HEK293T (cell line): ENCODE results near the gene LTO1.

Source experiments
- CTCF ChIA-PET: fragments of 350-600 bp; formaldehyde crosslinking; extraction: SDS; loops from one replicate; lab custom pipeline; 2021; ENCODE audit warnings: antibody characterized with exemption, inconsistent platforms; lab: Yijun Ruan, JAX
- POLR2A ChIA-PET: fragments of 350-600 bp; formaldehyde crosslinking; extraction: SDS; loops from one replicate; lab custom pipeline; 2020; ENCODE audit warnings: antibody characterized with exemption, inconsistent platforms; lab: Yijun Ruan, JAX
- DNase-seq: peaks from one replicate; pipeline ENCODE4 v3.0.0; 2012; ENCODE audit warnings: mixed read lengths; ENCODE audit errors: extremely low spot score
- ARNT ChIP-seq: fragments of 450-650 bp; IDR thresholded peaks from 2 replicates; pipeline ENCODE4 v1.6.1; 2017; ENCODE audit warnings: mild to moderate bottlenecking
- BHLHE40 ChIP-seq: fragments of 450-650 bp; IDR thresholded peaks from 2 replicates; pipeline ENCODE4 v1.6.1; 2016; ENCODE audit warnings: mild to moderate bottlenecking, moderate library complexity, borderline replicate concordance
- CTBP1 ChIP-seq: fragments of 450-650 bp; IDR thresholded peaks from 2 replicates; pipeline ENCODE4 v1.6.1; 2016; ENCODE audit warnings: borderline replicate concordance
- ELF4 ChIP-seq: fragments of 450-650 bp; IDR thresholded peaks from 2 replicates; pipeline ENCODE4 v1.6.1; 2017; ENCODE audit warnings: antibody characterized with exemption
- FOXA1 ChIP-seq: fragments of 450-650 bp; IDR thresholded peaks from 2 replicates; pipeline ENCODE4 v1.6.1; 2016; ENCODE audit warnings: mild to moderate bottlenecking
- FOXK2 ChIP-seq: fragments of 450-650 bp; IDR thresholded peaks from 2 replicates; pipeline ENCODE4 v1.6.1; 2016; ENCODE audit warnings: mild to moderate bottlenecking
- FOXM1 ChIP-seq: fragments of 450-650 bp; IDR thresholded peaks from 2 replicates; pipeline ENCODE4 v1.6.1; 2017; ENCODE audit warnings: mild to moderate bottlenecking, borderline replicate concordance
- HDGF ChIP-seq: fragments of 450-650 bp; IDR thresholded peaks from 2 replicates; pipeline ENCODE4 v1.6.1; 2017; ENCODE audit warnings: antibody characterized with exemption, borderline replicate concordance
- L3MBTL2 ChIP-seq: fragments of 450-650 bp; conservative IDR thresholded peaks from 2 replicates; pipeline ENCODE4 v1.6.1; 2016; ENCODE audit warnings: mild to moderate bottlenecking
- LEF1 ChIP-seq: fragments of 450-650 bp; IDR thresholded peaks from 2 replicates; pipeline ENCODE4 v1.6.1; 2017; ENCODE audit warnings: mild to moderate bottlenecking, borderline replicate concordance
- NFRKB ChIP-seq: fragments of 450-650 bp; IDR thresholded peaks from 2 replicates; pipeline ENCODE4 v1.6.1; 2016; ENCODE audit warnings: mild to moderate bottlenecking, moderate library complexity
- PKNOX1 ChIP-seq: fragments of 450-650 bp; IDR thresholded peaks from 2 replicates; pipeline ENCODE4 v1.6.1; 2016
- SP1 ChIP-seq: fragments of 450-650 bp; IDR thresholded peaks from 2 replicates; pipeline ENCODE4 v1.6.1; 2017
- SUZ12 ChIP-seq: fragments of 450-650 bp; IDR thresholded peaks from 2 replicates; pipeline ENCODE4 v1.6.1; 2016; ENCODE audit warnings: mild to moderate bottlenecking
- TARDBP ChIP-seq: fragments of 450-650 bp; IDR thresholded peaks from 2 replicates; pipeline ENCODE4 v1.6.1; 2016
- ZNF384 ChIP-seq: fragments of 450-650 bp; IDR thresholded peaks from 2 replicates; pipeline ENCODE4 v1.6.1; 2016

Gene LTO1

GRCh38 chr11:69703453-69703767, 28.3 kb upstream of the LTO1 start:
- POLR2A ChIA-PET: no interaction called here
- no peak for DNase-seq
- CTCF ChIA-PET: interaction anchor here (0.6 kb wide), 1 partner anchor 493 kb away, joined by 3 read pairs; no protein-coding TSS in a partner anchor
- no peak for TF ChIP-seq NFRKB
- TF ChIP-seq L3MBTL2: no peak
- TF ChIP-seq CTBP1: no peak
- TF ChIP-seq SUZ12: no peak
- no peak for TF ChIP-seq ARNT
- no peak for TF ChIP-seq TARDBP
- TF ChIP-seq LEF1: no peak
- no peak for TF ChIP-seq BHLHE40
- TF ChIP-seq HDGF: no peak
- TF ChIP-seq FOXK2: no peak
- TF ChIP-seq ZNF384: no peak
- no peak for TF ChIP-seq PKNOX1
- no peak for TF ChIP-seq ELF4
- TF ChIP-seq SP1: no peak

- POLR2A ChIA-PET: no interaction called here
- no peak for DNase-seq
- TF ChIP-seq BHLHE40: no peak
- TF ChIP-seq HDGF: no peak
- no peak for TF ChIP-seq L3MBTL2
- TF ChIP-seq SP1: no peak
- TF ChIP-seq NFRKB: no peak
- TF ChIP-seq ARNT: no peak
- TF ChIP-seq ELF4: no peak
- no peak for TF ChIP-seq PKNOX1
- TF ChIP-seq SUZ12: no peak
- no peak for TF ChIP-seq ZNF384
- TF ChIP-seq LEF1: no peak
- CTCF ChIA-PET: interaction anchor here (0.6 kb wide), 1 partner anchor 494 kb away, joined by 3 read pairs; no protein-coding TSS in a partner anchor
These were observed 27.8 kb upstream of the LTO1 start for GRCh38 chr11:69702769-69703452.

GRCh38 chr11:69702239-69702691, 27.1 kb upstream of the LTO1 start:
- TF ChIP-seq NFRKB (no peak), HDGF (no peak), FOXA1 (no peak), L3MBTL2 (no peak), FOXK2 (no peak), ARNT (no peak), ZNF384 (no peak), SUZ12 (no peak), CTBP1 (no peak), ELF4 (no peak), SP1 (no peak), BHLHE40 (no peak), LEF1 (no peak), PKNOX1 (no peak), FOXM1 (no peak)
- ChIA-PET CTCF (no interaction called here), POLR2A (no interaction called here)
- no peak for DNase-seq

- CTCF ChIA-PET: interaction anchor here (1.0 kb wide), 1 partner anchor 18 kb away, joined by 4 read pairs; no protein-coding TSS in a partner anchor
- POLR2A ChIA-PET: no interaction called here
- peak; percentile 47 for DNase-seq
- TF ChIP-seq TARDBP (no peak), HDGF (no peak), PKNOX1 (no peak), SUZ12 (no peak), L3MBTL2 (no peak), BHLHE40 (no peak), SP1 (no peak), FOXK2 (no peak), FOXA1 (no peak), CTBP1 (no peak), ARNT (no peak), LEF1 (no peak), ZNF384 (no peak), ELF4 (no peak), NFRKB (no peak), FOXM1 (no peak)
These were observed 25.4 kb upstream of the LTO1 start for GRCh38 chr11:69700278-69701140.

- no peak for DNase-seq
- ChIA-PET CTCF (no interaction called here), POLR2A (interaction anchor here (1.0 kb wide), 1 partner anchor 24 kb away, joined by 3 read pairs; the partner anchor contains the start of gene LTO1)
- TF ChIP-seq ARNT (no peak), ZNF384 (no peak), PKNOX1 (no peak), NFRKB (no peak), ELF4 (no peak), FOXK2 (no peak), SP1 (no peak), LEF1 (no peak), HDGF (no peak)
These were observed 24.1 kb upstream of the LTO1 start for GRCh38 chr11:69699213-69699612.
